ENCODE measurements around the gene CPA3.

CPA3 gene

GRCh38 chr3:148829926-148830325, 35.2 kb upstream of the CPA3 start:
- no peak overlapping the region for H3K4me3 ChIP-seq (ENCODE audit: low read depth in 1 of 2, low read length in 2 of 2)
- H3K36me3 ChIP-seq (ENCODE audit: insufficient read depth, low read length) = no peaks in the 10 kb centered on the region
- no peak overlapping the region for H3K9ac ChIP-seq (ENCODE audit: low read depth, low read length)
- no peaks in the 10 kb centered on the region for H4K20me1 ChIP-seq (ENCODE audit: insufficient read depth, low read length)
- no peaks in the 10 kb centered on the region for H3K79me2 ChIP-seq (ENCODE audit: insufficient read depth, low read length)
- H3K9me3 ChIP-seq (ENCODE audit: insufficient read depth, low read length, severe bottlenecking) = no peaks in the 10 kb centered on the region
- no peak overlapping the region for H3K27ac ChIP-seq (ENCODE audit: low read length)
- TF ChIP-seq EZH2 (IDR thresholded peaks at IDR 0.05; ENCODE audit: borderline replicate concordance, low read depth, low read length, severe bottlenecking) (no peak), CTCF (IDR thresholded peaks at IDR 0.05; ENCODE audit: borderline replicate concordance, extremely low read depth, low read length, poor library complexity, severe bottlenecking) (no peak)
- H3K4me2 ChIP-seq (ENCODE audit: insufficient read depth, low read length) = no peak overlapping the region
- ATAC-seq (ENCODE audit: insufficient read depth, low read depth) (no peak), DNase-seq (no peak)
- H3K4me1 ChIP-seq (ENCODE audit: insufficient read depth, low read length) = no peaks in the 10 kb centered on the region
- no peak overlapping the region for H2AFZ ChIP-seq (ENCODE audit: low read depth, low read length)
- no peaks in the 10 kb centered on the region for H3K27me3 ChIP-seq (ENCODE audit: insufficient read depth, low read length, poor library complexity)

GRCh38 chr3:148833223-148833622, 31.9 kb upstream of the CPA3 start:
- Histone ChIP-seq H3K4me3 (ENCODE audit: low read depth in 1 of 2, low read length in 2 of 2) (no peak overlapping the region), H4K20me1 (ENCODE audit: insufficient read depth, low read length) (no peaks in the 10 kb centered on the region), H2AFZ (ENCODE audit: low read depth, low read length) (no peak overlapping the region), H3K27ac (ENCODE audit: low read length) (no peak overlapping the region), H3K79me2 (ENCODE audit: insufficient read depth, low read length) (no peaks in the 10 kb centered on the region), H3K4me1 (ENCODE audit: insufficient read depth, low read length) (no peaks in the 10 kb centered on the region), H3K27me3 (ENCODE audit: insufficient read depth, low read length, poor library complexity) (no peaks in the 10 kb centered on the region), H3K4me2 (ENCODE audit: insufficient read depth, low read length) (no peak overlapping the region), H3K9me3 (ENCODE audit: insufficient read depth, low read length, severe bottlenecking) (no peaks in the 10 kb centered on the region), H3K36me3 (ENCODE audit: insufficient read depth, low read length) (no peaks in the 10 kb centered on the region), H3K9ac (ENCODE audit: low read depth, low read length) (no peak overlapping the region)
- TF ChIP-seq EZH2 (IDR thresholded peaks at IDR 0.05; ENCODE audit: borderline replicate concordance, low read depth, low read length, severe bottlenecking) = no peak
- no peak for TF ChIP-seq CTCF (IDR thresholded peaks at IDR 0.05; ENCODE audit: borderline replicate concordance, extremely low read depth, low read length, poor library complexity, severe bottlenecking)
- ATAC-seq (ENCODE audit: insufficient read depth, low read depth) (no peak), DNase-seq (no peak)

- H3K9me3 ChIP-seq (ENCODE audit: insufficient read depth, low read length, severe bottlenecking) = no peaks in the 10 kb centered on the region
- H4K20me1 ChIP-seq (ENCODE audit: insufficient read depth, low read length) = no peaks in the 10 kb centered on the region
- TF ChIP-seq EZH2 (IDR thresholded peaks at IDR 0.05; ENCODE audit: borderline replicate concordance, low read depth, low read length, severe bottlenecking) (no peak), CTCF (IDR thresholded peaks at IDR 0.05; ENCODE audit: borderline replicate concordance, extremely low read depth, low read length, poor library complexity, severe bottlenecking) (no peak)
- DNase-seq = no peak
- H3K79me2 ChIP-seq (ENCODE audit: insufficient read depth, low read length) = no peaks in the 10 kb centered on the region
- H3K9ac ChIP-seq (ENCODE audit: low read depth, low read length) = no peak overlapping the region
- H3K27ac ChIP-seq (ENCODE audit: low read length) = no peak overlapping the region
- H3K4me1 ChIP-seq (ENCODE audit: insufficient read depth, low read length) = no peaks in the 10 kb centered on the region
- H3K27me3 ChIP-seq (ENCODE audit: insufficient read depth, low read length, poor library complexity) = no peaks in the 10 kb centered on the region
- H2AFZ ChIP-seq (ENCODE audit: low read depth, low read length) = no peak overlapping the region
- H3K36me3 ChIP-seq (ENCODE audit: insufficient read depth, low read length) = no peaks in the 10 kb centered on the region
- no peak for ATAC-seq (ENCODE audit: insufficient read depth, low read depth)
- no peak overlapping the region for H3K4me2 ChIP-seq (ENCODE audit: insufficient read depth, low read length)
- no peak overlapping the region for H3K4me3 ChIP-seq (ENCODE audit: low read depth in 1 of 2, low read length in 2 of 2)
These were observed 25.3 kb upstream of the CPA3 start for GRCh38 chr3:148839805-148840204.

- no peaks in the 10 kb centered on the region for H3K4me1 ChIP-seq (ENCODE audit: insufficient read depth, low read length)
- no peaks in the 10 kb centered on the region for H3K9me3 ChIP-seq (ENCODE audit: insufficient read depth, low read length, severe bottlenecking)
- no peak overlapping the region for H3K4me2 ChIP-seq (ENCODE audit: insufficient read depth, low read length)
These were observed 24.6 kb upstream of the CPA3 start for GRCh38 chr3:148840451-148840850.

More at GRCh38 chr3:148840451-148840850, 24.6 kb upstream of the CPA3 start:
- H3K79me2 ChIP-seq (ENCODE audit: insufficient read depth, low read length) = no peaks in the 10 kb centered on the region
- no peak overlapping the region for H2AFZ ChIP-seq (ENCODE audit: low read depth, low read length)
- no peaks in the 10 kb centered on the region for H4K20me1 ChIP-seq (ENCODE audit: insufficient read depth, low read length)
- no peak overlapping the region for H3K4me3 ChIP-seq (ENCODE audit: low read depth in 1 of 2, low read length in 2 of 2)
- no peaks in the 10 kb centered on the region for H3K27me3 ChIP-seq (ENCODE audit: insufficient read depth, low read length, poor library complexity)
- no peak for ATAC-seq (ENCODE audit: insufficient read depth, low read depth)
- H3K9ac ChIP-seq (ENCODE audit: low read depth, low read length) = no peak overlapping the region
- H3K36me3 ChIP-seq (ENCODE audit: insufficient read depth, low read length) = no peaks in the 10 kb centered on the region
- no peak overlapping the region for H3K27ac ChIP-seq (ENCODE audit: low read length)
- no peak for DNase-seq
- TF ChIP-seq EZH2 (IDR thresholded peaks at IDR 0.05; ENCODE audit: borderline replicate concordance, low read depth, low read length, severe bottlenecking) = no peak
- TF ChIP-seq CTCF (IDR thresholded peaks at IDR 0.05; ENCODE audit: borderline replicate concordance, extremely low read depth, low read length, poor library complexity, severe bottlenecking) = no peak
